DND-41 (cell line): ENCODE results near the gene DNAH11.

ENCODE experiments used
- ATAC-seq: fragments of 200-7000 bp; cut with Tn5 transposase; 3 replicates; pipeline ENCODE4 v1.9.1; 2021; ENCODE audit warnings: low read depth; ENCODE audit not compliant: insufficient read depth
- DNase-seq: peaks from one replicate; pipeline ENCODE4 v3.0.0-alpha.2; 2020
- H2AFZ ChIP-seq: 2 replicates; pipeline ENCODE4 v1.6.0; 2012; ENCODE audit warnings: low read depth, low read length
- H3K27ac ChIP-seq: 2 replicates; pipeline ENCODE4 v1.5.1; 2012; ENCODE audit warnings: low read length, inconsistent platforms
- H3K27me3 ChIP-seq: fragments of 200-600 bp; sonication (generic); 2 replicates; pipeline ENCODE4 v1.6.0; 2012; ENCODE audit warnings: low read length, mild to moderate bottlenecking, inconsistent platforms; ENCODE audit not compliant: insufficient read depth, poor library complexity
- H3K36me3 ChIP-seq: 2 replicates; pipeline ENCODE4 v1.5.1; 2012; ENCODE audit warnings: low read length, inconsistent platforms; ENCODE audit not compliant: insufficient read depth
- H3K4me1 ChIP-seq: 2 replicates; pipeline ENCODE4 v1.5.1; 2012; ENCODE audit warnings: mild to moderate bottlenecking, low read length; ENCODE audit not compliant: insufficient read depth
- H3K4me2 ChIP-seq: 2 replicates; pipeline ENCODE4 v1.6.0; 2012; ENCODE audit warnings: mild to moderate bottlenecking, moderate library complexity, low read length, inconsistent platforms; ENCODE audit not compliant: insufficient read depth
- H3K4me3 ChIP-seq, 2 experiments: fragments of 200-600 bp in 1 of 2; shearing (Covaris generic) in 1 of 2; 2 replicates each; pipeline ENCODE4 v1.5.1; 2012 to 2016; ENCODE audit warnings: inconsistent platforms in 2 of 2, low read length in 2 of 2, mild to moderate bottlenecking in 2 of 2, low read depth in 1 of 2, moderate library complexity in 1 of 2
- H3K79me2 ChIP-seq: 2 replicates; pipeline ENCODE4 v1.6.0; 2012; ENCODE audit warnings: low read length, inconsistent platforms; ENCODE audit not compliant: insufficient read depth
- H3K9ac ChIP-seq: 2 replicates; pipeline ENCODE4 v1.6.0; 2012; ENCODE audit warnings: low read depth, mild to moderate bottlenecking, inconsistent platforms, low read length, moderate library complexity
- H3K9me3 ChIP-seq: 2 replicates; pipeline ENCODE4 v1.5.1; 2012; ENCODE audit warnings: low read length, moderate library complexity, mild to moderate bottlenecking, inconsistent platforms; ENCODE audit not compliant: insufficient read depth, severe bottlenecking
- H4K20me1 ChIP-seq: 2 replicates; pipeline ENCODE4 v1.6.0; 2012; ENCODE audit warnings: low read length; ENCODE audit not compliant: insufficient read depth
- EZH2 ChIP-seq: IDR thresholded peaks from 3 replicates; pipeline ENCODE4 v1.6.1; 2012; ENCODE audit warnings: borderline replicate concordance, low read depth, mild to moderate bottlenecking, moderate library complexity, low read length, inconsistent platforms; ENCODE audit not compliant: severe bottlenecking
- TF ChIP-seq, protein P1 (sequence below): IDR thresholded peaks from 2 replicates; pipeline ENCODE4 v1.5.1; 2012; ENCODE audit warnings: borderline replicate concordance, low read length, moderate library complexity, mild to moderate bottlenecking; ENCODE audit not compliant: poor library complexity, severe bottlenecking; ENCODE audit errors: extremely low read depth

The DNAH11 gene

DNA sequence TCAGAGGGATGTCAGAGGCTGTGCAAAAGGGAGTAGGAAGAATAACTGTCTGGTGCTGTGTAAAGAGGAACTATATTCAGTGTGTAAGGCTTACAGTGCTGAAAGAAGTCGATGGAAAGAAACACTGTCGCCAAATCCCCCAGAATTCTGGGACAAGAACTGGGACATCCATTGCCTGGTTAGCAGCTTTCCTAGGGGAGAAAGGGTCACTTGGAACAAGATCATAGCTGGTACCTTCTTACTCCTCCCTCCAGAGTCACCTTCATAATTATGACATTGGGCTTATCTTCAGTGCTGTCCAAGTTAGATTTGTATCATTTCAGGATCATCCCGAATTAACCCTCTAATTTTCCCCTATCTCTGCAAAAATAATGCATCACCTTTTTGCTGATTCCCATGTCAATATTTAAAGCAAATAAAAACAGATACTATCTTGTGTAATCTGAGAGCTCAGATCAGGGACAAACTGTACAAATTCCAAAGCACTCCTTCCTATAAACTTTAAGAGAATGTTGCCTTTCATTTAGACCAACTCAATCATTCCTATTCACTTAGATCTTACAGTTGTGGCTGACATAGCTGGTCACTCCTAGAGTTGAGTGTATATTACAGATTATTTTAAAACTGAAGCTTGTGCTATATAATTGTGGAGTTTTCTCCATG is 96.5 kb downstream of the DNAH11 start:
- Histone ChIP-seq H3K79me2 (no peaks in the 10 kb centered on the region), H3K36me3 (no peaks in the 10 kb centered on the region), H4K20me1 (no peaks in the 10 kb centered on the region), H3K27ac (no peak overlapping the region), H3K9me3 (no peaks in the 10 kb centered on the region), H3K4me3 (no peak overlapping the region), H3K9ac (no peak overlapping the region), H3K4me1 (no peaks in the 10 kb centered on the region), H2AFZ (no peak overlapping the region), H3K4me2 (no peak overlapping the region), H3K27me3 (no peaks in the 10 kb centered on the region)
- ATAC-seq = no peak
- TF ChIP-seq, protein P1, sequence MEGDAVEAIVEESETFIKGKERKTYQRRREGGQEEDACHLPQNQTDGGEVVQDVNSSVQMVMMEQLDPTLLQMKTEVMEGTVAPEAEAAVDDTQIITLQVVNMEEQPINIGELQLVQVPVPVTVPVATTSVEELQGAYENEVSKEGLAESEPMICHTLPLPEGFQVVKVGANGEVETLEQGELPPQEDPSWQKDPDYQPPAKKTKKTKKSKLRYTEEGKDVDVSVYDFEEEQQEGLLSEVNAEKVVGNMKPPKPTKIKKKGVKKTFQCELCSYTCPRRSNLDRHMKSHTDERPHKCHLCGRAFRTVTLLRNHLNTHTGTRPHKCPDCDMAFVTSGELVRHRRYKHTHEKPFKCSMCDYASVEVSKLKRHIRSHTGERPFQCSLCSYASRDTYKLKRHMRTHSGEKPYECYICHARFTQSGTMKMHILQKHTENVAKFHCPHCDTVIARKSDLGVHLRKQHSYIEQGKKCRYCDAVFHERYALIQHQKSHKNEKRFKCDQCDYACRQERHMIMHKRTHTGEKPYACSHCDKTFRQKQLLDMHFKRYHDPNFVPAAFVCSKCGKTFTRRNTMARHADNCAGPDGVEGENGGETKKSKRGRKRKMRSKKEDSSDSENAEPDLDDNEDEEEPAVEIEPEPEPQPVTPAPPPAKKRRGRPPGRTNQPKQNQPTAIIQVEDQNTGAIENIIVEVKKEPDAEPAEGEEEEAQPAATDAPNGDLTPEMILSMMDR = no peak
- TF ChIP-seq EZH2 = no peak
- no peak for DNase-seq

DNA sequence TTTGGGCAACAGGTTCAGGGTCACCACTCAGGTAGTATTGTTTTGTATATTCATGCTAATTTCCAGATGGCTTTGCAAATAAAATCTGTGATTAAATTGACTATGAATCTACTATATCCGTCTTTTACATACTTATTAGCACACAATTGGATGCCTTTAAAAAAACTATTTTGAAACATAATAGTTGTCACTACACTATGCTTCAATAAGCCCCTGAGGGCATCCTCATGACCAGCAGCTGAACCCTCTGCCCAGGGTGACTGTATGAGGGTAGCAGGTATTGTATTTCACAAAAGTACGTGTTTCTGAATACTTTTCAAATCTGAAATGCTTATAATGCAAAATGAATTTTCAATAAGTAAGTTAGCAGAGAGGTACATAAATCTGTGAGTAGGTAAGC is 97.3 kb downstream of the DNAH11 start:
- H3K27ac ChIP-seq = no peak overlapping the region
- H3K4me2 ChIP-seq = no peak overlapping the region
- no peak overlapping the region for H3K9ac ChIP-seq
- no peak for TF ChIP-seq EZH2
- TF ChIP-seq, protein P1 = no peak
- H3K27me3 ChIP-seq = no peaks in the 10 kb centered on the region
- no peak for ATAC-seq
- H3K79me2 ChIP-seq = no peaks in the 10 kb centered on the region
- H2AFZ ChIP-seq = no peak overlapping the region
- H3K4me3 ChIP-seq = no peak overlapping the region
- no peak for DNase-seq
- H3K4me1 ChIP-seq = no peaks in the 10 kb centered on the region
- no peaks in the 10 kb centered on the region for H3K9me3 ChIP-seq
- H3K36me3 ChIP-seq = no peaks in the 10 kb centered on the region
- no peaks in the 10 kb centered on the region for H4K20me1 ChIP-seq

DNA sequence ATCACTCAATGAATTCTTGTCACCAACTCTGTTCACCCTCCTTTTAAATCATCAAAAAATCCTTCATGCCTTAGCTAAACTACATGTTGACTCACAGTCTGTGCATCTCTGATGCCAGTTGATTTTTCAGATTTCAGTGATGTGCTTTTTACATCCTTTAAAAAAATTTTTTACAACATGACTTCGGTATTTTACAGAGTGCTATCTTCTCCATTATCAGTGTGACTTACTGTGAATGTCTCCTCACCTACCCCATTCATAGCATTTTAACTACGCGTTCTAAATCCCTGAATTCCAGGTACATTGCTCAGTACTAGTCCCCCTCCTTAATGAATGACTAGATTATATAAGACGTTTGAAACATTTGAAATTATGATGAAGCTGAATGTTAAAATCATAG is 98.7 kb downstream of the DNAH11 start:
- Histone ChIP-seq H3K9me3 (no peaks in the 10 kb centered on the region), H3K4me3 (no peak overlapping the region), H3K27me3 (no peaks in the 10 kb centered on the region), H3K9ac (no peak overlapping the region), H3K36me3 (no peaks in the 10 kb centered on the region), H3K4me1 (no peaks in the 10 kb centered on the region), H3K79me2 (no peaks in the 10 kb centered on the region), H2AFZ (no peak overlapping the region), H3K4me2 (no peak overlapping the region), H4K20me1 (no peaks in the 10 kb centered on the region), H3K27ac (no peak overlapping the region)
- ATAC-seq (no peak), DNase-seq (no peak)
- no peak for TF ChIP-seq EZH2
- TF ChIP-seq, protein P1 = no peak

DNA sequence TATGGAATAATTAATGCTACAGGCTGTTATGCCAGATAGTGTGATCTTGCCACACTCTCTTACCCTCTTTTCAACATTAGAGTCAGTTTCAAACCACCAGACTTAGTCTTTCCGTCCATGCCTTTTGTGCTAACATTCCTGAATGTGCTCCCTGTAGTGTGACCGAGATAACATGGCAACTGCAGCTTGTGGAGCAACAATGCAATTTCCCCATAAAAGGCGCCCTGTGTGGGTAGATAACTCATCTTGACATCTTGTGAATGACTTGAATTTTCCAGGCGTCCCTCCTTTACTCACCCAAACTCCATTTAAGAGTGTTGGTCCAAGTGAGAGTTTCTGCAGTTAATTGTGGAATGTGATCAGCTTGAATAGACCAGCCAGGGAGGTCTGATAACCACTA is 99.6 kb downstream of the DNAH11 start:
- no peak for ATAC-seq
- Histone ChIP-seq H2AFZ (no peak overlapping the region), H4K20me1 (no peaks in the 10 kb centered on the region), H3K9ac (no peak overlapping the region), H3K36me3 (no peaks in the 10 kb centered on the region), H3K27ac (no peak overlapping the region), H3K79me2 (no peaks in the 10 kb centered on the region), H3K4me2 (no peak overlapping the region), H3K4me3 (no peak overlapping the region), H3K4me1 (no peaks in the 10 kb centered on the region), H3K9me3 (no peaks in the 10 kb centered on the region), H3K27me3 (no peaks in the 10 kb centered on the region)
- no peak for DNase-seq
- TF ChIP-seq EZH2 = no peak
